ENCODE results near the gene TNIK. TPM values are rescaled to one million over a fixed set of nuclear protein-coding genes. Genes with fewer than 3 reads are reported as not detected.
"Not testable (repeated sequence)": the region's sequence is repeated elsewhere in the genome, so short reads cannot be mapped to it uniquely, and the experiment has no call there.

TNIK gene
- polyA plus RNA-seq, 3 donors: 18.0 to 22.5 (median 18.9) TPM

DNA sequence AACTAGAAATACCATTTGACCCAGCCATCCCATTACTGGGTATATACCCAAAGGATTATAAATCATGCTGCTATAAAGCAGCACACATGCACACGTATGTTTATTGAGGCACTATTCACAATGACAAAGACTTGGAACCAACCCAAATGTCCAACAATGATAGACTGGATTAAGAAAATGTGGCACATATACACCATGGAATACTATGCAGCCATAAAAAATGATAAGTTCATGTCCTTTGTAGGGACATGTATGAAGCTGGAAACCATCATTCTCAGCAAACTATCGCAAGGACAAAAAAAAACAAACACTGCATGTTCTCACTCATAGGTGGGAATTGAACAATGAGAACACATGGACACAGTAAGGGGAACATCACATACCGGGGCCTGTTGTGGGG, 340.8 kb downstream of the TNIK start:
- not testable (repeated sequence) for DNase-seq (ENCODE audit: extremely low read depth in 1 of 11, low read depth in 9 of 11, low spot score in 4 of 11)

DNA sequence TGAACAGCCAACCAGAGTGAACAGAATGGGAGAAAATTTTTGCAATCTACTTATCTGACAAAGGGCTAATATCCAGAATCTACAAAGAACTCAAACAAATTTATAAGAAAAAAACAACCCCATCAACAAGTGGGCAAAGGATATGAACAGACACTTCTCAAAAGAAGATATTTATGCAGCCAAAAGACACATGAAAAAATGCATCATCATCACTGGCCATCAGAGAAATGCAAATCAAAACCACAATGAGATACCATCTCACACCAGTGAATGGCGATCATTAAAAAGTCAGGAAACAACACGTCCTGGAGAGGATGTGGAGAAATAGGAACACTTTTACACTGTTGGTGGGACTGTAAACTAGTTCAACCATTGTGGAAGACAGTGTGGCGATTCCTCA, 341.2 kb downstream of the TNIK start:
- DNase-seq (ENCODE audit: extremely low read depth in 1 of 11, low read depth in 9 of 11, low spot score in 4 of 11): not testable (repeated sequence)

DNA sequence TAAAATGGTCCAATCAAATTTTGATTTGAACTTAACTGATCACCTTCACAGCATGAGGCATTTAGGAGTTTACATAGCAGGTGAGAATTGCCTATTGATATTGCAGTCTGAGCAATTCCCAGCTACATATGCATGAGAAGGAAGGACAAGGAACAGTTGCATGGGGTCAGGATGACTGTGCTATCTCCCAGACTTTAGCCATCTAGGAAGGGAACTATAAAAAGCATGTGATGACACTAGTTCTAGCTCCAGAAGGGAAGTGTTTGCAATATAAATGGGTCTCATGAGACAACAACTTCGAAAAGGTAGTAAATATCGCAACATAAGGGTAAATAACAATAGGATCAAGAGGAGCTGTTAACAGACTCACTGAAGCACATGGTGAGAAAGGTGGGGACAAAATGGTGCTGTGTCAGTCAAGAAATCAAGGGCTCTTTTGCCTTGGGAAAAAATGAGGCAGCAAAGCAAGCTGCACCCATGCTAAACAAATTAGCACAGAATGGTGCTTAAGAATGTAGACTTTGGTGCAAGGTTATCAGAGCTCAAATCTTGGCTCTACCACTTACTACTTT, 343.3 kb downstream of the TNIK start:
- DNase-seq (ENCODE audit: extremely low read depth in 1 of 11, low read depth in 9 of 11, low spot score in 4 of 11): no peak

DNA sequence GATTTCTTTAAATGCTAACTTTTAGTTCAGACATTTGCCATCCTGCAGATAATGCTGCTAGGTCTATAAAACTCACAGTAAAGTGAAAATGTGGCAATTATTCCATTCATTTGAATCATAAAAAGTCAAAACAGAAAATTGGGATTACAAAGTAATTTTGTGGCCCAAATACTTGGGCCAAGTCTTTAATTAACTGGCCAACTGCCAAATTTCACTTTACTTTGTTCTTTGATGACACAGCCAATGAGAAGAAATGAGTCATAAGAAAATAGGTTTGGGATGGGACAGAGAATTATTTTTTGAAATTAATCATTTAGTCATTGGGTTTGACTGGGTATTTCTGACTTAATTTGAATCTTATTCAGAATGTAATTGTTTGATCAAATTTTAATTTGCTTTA, 343.8 kb downstream of the TNIK start:
- no peak for DNase-seq (ENCODE audit: extremely low read depth in 1 of 11, low read depth in 9 of 11, low spot score in 4 of 11)

DNA sequence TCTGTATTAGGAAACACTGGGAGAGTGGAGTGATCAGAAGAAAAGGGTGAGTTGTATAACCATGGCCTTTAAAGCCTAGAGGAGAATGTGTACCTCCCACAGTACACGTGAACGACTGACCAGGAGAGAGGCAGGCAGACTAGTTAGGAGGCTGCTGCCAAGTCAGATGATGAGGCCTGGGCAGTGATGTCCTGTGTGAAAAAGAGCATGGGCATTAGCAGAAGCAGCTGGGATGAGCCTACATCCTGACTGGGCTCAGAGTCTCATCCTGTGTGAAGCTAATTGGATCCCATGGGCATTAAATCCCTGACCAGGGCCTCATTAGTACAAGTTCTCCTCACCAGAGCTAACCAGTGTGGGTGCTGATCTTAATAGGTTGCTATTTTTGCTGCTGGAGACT, 344.5 kb downstream of the TNIK start:
- DNase-seq (ENCODE audit: extremely low read depth in 1 of 11, low read depth in 9 of 11, low spot score in 4 of 11): no peak

DNA sequence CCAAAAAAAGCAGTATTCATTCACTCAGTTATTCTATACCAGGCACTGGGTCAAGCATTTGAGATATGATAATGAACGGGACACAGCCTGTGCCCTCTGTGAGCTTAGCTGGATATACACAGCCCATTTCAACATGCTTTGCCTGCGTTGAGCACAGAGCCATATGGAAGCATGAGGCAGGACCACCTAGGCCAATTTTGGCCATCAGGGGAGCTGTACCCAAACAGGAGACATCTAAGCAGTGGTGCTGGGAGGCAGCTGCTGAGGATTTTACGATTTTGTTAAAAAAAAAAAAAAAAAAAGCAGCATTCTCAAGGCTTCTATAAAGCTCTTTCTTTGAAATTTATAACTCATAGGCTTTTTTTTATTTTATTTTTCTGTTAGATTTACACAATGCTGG, 346.5 kb downstream of the TNIK start:
- no peak for DNase-seq (ENCODE audit: extremely low read depth in 1 of 11, low read depth in 9 of 11, low spot score in 4 of 11)

DNA sequence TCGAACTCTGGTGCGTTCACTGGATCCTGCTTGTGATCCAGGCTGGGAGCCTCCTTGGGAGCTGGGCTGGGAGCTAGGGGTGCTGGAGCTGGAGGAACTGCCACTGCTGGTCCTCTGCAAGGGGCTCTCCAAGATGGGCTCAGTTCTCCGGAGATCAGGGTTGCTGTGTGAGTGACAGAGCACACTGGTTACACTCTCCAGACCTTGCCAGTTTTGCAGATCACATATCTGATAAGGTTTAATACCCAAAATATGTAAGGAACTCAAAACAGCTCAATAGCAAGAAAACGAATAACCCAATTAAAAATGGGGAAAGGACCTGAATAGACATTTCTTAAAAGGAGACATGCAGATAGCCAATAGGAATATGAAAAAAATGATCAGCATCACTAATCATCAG, 349.5 kb downstream of the TNIK start:
- DNase-seq (ENCODE audit: extremely low read depth in 1 of 11, low read depth in 9 of 11, low spot score in 4 of 11): no peak

DNA sequence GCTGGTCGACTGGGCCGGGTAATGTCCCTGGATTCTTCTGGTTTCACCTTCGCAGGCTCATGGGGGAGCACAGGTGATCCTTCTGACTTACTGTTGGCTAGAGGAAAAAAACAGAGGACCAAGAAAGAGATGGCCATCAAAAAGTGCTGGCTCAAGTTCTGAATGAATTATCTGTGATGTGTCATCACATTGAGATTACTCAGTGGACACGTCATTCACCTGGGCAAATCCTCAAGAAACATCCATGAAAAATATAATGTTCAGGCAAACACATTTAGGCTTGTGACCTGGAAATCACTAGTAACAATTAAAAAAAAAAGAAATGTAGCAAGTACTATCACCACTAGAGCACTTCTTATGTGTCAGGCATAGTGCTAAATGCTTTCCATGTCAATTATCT, 352.1 kb downstream of the TNIK start:
- DNase-seq (ENCODE audit: extremely low read depth in 1 of 11, low read depth in 9 of 11, low spot score in 4 of 11): no peak

DNA sequence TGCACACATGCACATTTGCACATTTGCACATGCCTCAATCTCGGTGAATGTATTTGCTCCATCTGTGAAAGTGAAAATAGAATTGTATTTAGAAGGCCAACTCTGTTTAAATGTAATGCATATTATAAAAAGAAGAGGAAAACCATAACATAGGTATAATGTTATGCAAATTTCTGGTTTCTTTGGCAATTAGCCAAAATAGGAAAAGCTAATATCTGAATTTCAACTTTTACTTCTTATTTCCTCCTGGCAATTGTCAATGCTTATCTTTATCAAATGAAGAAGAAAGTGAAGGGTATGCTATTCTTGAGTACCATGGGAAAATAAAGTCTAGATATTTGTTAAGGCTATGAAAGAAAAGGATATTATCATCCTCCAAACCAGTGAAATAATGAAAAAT, 357.0 kb downstream of the TNIK start:
- DNase-seq (ENCODE audit: extremely low read depth in 1 of 11, low read depth in 9 of 11, low spot score in 4 of 11): no peak

DNA sequence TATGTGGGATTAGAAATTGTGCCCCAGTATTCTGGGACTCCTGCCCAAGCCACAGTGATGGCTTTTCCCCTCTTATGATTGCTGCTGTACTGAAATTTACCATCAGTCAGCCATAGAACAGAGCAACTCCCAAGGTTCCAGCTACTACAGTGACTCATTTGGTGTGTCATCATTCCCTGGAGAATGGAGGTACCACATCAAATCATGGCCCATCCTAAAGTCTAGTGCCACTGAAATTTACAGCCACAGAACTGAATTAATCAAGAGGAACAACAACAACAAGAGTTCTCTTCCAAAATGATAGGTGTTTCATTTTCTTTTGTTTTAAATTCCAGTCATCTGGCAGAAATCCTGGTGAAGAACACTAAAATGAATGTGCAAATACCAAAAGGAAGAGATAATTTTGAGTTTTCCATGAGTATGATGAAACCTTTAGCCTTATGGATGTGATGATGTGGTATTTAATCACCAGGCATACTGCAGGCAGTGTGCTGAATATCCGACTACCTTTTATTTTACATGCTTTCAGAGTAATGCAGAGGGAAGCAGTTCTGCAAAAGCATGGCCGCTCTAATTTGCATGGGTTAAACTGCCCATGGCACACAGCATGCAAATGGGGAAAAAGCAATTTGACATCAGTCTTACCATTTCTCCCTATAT, 358.1 kb downstream of the TNIK start:
- no peak for DNase-seq (ENCODE audit: extremely low read depth in 1 of 11, low read depth in 9 of 11, low spot score in 4 of 11)

DNA sequence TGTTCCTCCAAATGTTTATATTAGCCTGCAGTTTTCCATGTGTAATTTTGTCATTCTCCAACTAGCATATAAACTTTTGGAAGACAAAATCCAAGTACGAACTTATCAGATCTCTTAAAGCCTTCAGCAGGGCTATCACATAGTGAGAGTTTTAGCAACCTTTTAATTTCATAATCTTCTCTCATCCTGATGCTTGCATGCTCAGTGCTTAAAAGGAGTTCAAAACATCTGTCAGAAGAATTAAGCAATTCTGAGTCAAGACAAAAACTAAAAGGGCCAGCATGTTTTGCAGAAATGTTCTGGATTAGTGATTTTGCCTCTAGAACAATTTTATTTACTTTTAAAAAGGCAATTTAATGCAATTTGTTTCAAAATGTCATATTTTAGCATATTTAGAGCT, 360.3 kb downstream of the TNIK start:
- DNase-seq (ENCODE audit: extremely low read depth in 1 of 11, low read depth in 9 of 11, low spot score in 4 of 11): no peak

DNA sequence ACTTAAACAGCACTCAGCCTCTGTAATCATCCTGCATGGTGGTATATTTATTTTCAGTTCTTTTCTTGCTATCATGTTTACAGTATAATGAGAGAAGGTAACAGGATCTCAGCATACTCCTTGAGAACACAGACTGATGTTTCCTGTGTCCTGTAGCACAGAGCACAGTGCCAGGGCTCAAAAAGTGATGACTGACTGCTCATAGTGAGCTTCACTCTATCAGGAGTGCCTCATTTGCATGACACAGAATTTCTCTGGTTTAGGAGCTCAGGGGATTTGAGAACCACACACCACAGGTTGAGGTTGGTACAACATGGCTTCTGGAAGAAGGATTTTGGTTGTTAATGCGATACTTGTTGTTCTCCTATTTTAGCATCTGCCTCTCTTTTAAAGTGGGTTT, 365.1 kb downstream of the TNIK start:
- no peak for DNase-seq (ENCODE audit: extremely low read depth in 1 of 11, low read depth in 9 of 11, low spot score in 4 of 11)

DNA sequence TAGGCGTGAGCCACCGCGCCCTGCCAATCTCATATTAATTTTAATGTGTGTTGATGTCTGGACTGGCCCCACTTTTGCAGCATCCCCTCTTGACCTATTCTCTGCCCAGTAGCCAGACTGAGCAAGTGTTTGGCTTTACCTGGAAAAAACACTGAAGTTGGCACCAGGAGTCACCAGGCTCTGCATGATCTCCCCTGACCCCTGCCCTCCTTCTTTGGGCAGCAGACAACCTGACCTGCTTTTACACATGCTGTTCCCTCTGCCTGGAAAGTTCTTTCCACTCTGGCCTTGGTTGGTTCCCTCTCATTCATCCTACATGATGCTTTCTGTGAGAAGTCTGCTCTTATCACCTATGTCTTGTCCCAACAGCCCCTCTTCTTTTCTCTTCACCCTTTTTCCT, 365.8 kb downstream of the TNIK start:
- DNase-seq (ENCODE audit: extremely low read depth in 1 of 11, low read depth in 9 of 11, low spot score in 4 of 11): no peak

DNA sequence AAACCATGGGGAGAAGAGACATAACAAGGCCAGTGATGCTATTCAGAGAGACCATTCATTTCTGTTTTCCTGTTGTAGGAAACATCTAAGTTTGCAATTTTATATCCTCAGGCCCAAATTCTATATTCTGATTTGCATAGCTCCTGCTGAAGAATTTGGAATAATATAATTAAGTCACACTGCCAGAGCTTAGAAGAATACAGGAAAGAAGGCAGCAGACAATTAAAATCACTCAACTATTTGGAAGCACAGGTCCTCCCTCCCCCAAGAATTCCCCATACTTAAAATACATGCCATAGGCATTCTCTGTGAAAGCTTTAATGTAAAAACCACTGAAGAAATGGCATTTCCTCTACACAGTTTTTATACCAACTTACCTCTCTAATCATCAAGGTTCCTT, 366.7 kb downstream of the TNIK start:
- DNase-seq (ENCODE audit: extremely low read depth in 1 of 11, low read depth in 9 of 11, low spot score in 4 of 11): no peak

DNA sequence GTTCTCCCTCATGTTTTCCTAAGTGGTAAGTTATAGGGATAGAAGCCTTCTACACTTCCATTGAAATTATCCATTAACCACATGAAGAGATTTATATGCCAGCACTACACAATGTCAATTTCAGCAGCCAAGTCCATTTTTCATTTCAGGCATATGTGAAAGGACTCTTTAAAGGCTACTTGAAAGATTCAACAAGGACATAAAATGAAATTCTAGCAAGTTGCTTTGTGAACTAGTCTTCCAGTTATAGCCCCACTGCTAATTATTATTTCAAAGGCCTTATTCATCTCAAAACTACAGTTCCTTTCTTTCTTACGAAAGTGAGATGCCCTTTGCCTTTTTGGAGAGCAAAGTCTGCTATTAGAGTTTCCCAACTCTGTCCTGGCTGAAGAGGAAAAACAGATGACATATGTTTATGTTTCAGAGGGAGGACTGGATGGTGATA, 367.7 kb downstream of the TNIK start:
- DNase-seq (ENCODE audit: extremely low read depth in 1 of 11, low read depth in 9 of 11, low spot score in 4 of 11): no peak

DNA sequence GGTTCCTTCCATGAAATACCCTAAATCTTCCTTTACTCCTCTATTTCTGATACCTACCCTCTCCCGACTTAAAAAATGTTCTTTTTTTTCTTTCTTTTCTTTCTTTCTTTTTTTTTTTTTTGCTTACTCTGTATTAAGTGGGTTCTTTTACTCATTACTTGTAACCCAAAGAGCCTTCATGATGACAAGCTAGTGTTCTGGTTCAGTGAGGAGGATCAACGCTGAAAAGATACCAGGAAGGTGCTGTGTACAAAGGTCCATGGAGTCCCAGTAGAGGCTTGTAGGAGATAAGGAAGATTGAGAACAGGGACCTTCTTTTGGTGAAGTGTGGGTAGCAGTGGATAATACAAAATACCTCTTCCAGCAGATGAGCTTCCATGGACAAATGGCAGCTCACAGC, 369.9 kb downstream of the TNIK start:
- no peak for DNase-seq (ENCODE audit: extremely low read depth in 1 of 11, low read depth in 9 of 11, low spot score in 4 of 11)

DNA sequence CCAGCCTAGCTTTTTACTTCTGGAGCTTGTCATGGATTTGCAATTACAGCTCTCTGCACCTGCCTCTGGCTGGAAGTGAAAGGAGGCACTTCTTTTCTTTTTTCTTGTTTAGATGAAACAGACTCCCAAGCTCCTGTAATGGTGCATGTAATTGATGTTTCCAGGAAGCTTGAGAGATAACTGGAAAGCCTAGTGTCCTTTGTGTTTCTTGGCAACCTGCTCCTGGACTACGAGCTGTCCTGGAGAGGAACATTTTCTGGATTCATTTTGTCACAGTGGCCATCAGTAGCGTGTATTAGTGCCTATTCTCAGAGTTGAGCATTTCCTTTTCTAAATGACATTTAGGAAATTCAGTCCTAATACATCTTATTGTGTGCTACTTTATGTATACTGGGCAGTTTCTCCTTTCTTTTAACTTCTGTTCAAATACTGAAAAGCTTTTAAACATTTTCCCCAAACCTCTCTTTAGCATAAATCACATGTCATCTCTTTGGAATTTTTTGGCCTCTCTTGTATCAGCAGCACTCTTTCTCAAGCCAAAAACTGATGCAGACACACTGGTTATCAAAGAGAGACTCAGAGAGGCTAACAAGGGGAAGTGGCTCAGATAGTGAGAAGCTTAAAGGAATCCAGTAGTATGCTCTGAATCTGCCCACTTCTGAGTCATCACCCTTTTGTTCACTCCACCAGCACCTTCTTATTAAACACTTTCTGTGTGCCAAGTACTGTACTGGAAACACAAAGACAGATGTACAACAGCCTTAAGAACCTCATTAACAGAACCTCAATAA, 371.0 kb downstream of the TNIK start:
- DNase-seq (ENCODE audit: extremely low read depth in 1 of 11, low read depth in 9 of 11, low spot score in 4 of 11): no peak

DNA sequence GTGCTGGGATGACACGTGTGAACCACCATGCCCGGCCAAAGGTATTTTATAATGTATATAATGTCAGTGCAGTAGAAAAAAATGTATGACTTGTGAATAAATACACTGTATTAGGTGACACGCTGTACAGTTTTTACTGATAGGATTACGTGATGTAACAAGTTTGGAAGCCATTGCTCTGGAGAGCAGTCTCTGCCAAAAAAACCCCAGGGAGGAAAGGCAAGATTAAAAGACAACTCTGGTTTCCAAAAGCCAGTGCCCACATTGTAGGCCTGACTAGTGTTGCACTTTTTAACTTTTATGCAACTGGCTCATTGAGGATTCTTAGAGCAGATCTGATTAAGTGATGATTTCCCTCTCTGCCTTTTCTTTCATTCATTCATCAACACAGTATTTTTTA, 371.7 kb downstream of the TNIK start:
- no peak for DNase-seq (ENCODE audit: extremely low read depth in 1 of 11, low read depth in 9 of 11, low spot score in 4 of 11)

DNA sequence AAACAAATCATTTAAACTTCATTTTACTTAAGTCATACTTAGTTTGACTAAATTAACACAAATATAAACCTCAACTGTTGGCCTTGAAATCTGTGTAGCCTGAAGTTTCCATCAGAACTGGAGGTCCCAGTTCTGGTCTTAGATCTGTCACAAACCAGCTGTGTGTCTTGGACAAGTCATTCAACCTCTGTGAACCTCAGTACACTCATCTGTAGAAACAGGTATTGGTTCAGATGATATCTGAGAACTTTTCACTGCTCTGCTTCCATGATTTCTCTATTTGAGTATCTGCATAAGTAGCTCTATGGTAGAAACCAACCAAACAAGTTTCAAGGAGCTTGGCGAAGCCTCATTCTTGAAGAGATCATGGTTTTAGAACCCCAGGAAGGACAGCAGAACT, 373.3 kb downstream of the TNIK start:
- DNase-seq (ENCODE audit: extremely low read depth in 1 of 11, low read depth in 9 of 11, low spot score in 4 of 11): no peak

DNA sequence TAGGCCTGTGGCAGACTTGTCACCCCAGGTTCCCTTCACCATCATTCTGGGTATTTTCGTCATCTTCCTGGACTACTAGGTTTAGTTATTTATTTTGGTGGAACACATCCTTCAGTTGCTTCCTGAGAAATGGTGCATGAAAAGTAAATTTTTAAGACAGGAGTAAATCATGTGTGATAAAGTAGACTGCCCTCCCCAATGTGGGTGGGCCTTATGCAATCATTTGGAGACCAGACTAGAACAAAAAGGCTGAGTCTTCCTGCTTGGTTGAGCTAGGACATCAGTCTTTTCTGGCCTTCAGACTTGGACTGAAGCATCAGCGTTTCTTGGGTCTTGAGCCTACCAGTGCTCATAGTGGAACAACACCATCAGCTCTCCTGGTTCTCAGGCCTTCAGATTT, 382.9 kb downstream of the TNIK start:
- no peak for DNase-seq (ENCODE audit: extremely low read depth in 1 of 11, low read depth in 9 of 11, low spot score in 4 of 11)

DNA sequence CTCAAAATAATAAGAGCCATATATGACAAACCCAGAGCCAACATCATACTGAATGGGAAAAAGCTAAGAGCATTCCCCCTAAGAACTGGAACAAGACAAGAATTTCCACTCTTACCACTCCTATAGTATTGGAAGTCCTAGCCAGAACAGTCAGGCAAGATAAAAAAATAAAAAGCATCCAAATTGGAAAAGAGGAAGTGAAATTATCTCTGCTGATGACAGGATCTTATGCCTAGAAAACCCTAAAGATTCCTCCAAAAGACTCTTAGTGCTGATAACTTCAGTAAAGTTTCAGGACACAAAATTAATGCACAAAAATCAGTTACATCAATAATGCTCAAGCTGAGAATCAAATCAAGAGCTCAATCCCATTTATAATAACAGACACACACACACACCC, 387.8 kb downstream of the TNIK start:
- DNase-seq (ENCODE audit: extremely low read depth in 1 of 11, low read depth in 9 of 11, low spot score in 4 of 11): no peak
